Stimulated activated CD4-positive, alpha-beta T cell treated with anti-CD3 and anti-CD28 coated beads, Interleukin-15, amount 100 ng/mL, for 1 hour (primary cell): Measurements from ENCODE around the gene ZFHX3.

Source experiments
- DNase-seq, 2 donors: peaks; one replicate each; pipeline ENCODE4 v3.0.0-alpha.2; 2020; ENCODE audit warnings: low read depth in 1 of 2, low spot score in 1 of 2

The ZFHX3 gene

GRCh38 chr16:72854267-72854959, 193.5 kb downstream of the ZFHX3 start:
- no peak for DNase-seq

GRCh38 chr16:72853575-72854266, 194.2 kb downstream of the ZFHX3 start:
- no peak for DNase-seq

GRCh38 chr16:72852421-72852820, 195.5 kb downstream of the ZFHX3 start:
- DNase-seq, result no peak

GRCh38 chr16:72850853-72851252, 197.1 kb downstream of the ZFHX3 start:
- no peak for DNase-seq

- no peak for DNase-seq
These were observed 197.9 kb downstream of the ZFHX3 start for GRCh38 chr16:72850021-72850420.

- no peak for DNase-seq
These were observed 198.9 kb downstream of the ZFHX3 start for GRCh38 chr16:72848759-72849664.

GRCh38 chr16:72848028-72848400, 199.9 kb downstream of the ZFHX3 start:
- no peak for DNase-seq

GRCh38 chr16:72847187-72848027, 200.5 kb downstream of the ZFHX3 start:
- DNase-seq, result no peak

GRCh38 chr16:72846594-72846993, 201.3 kb downstream of the ZFHX3 start:
- DNase-seq, result no peak

- no peak for DNase-seq
These were observed 202.5 kb downstream of the ZFHX3 start for GRCh38 chr16:72845322-72846020.

- DNase-seq, result no peak
These were observed 203.6 kb downstream of the ZFHX3 start for GRCh38 chr16:72844225-72844920.

GRCh38 chr16:72841506-72841905, 206.4 kb downstream of the ZFHX3 start:
- no peak for DNase-seq

- DNase-seq, result no peak
These were observed 207.1 kb downstream of the ZFHX3 start for GRCh38 chr16:72840631-72841381.

- DNase-seq, result no peak
These were observed 209.0 kb downstream of the ZFHX3 start for GRCh38 chr16:72838951-72839350.

GRCh38 chr16:72838586-72838910, 209.4 kb downstream of the ZFHX3 start:
- DNase-seq, result no peak

GRCh38 chr16:72837846-72838585, 209.9 kb downstream of the ZFHX3 start:
- DNase-seq, result no peak

- DNase-seq, result no peak
These were observed 210.9 kb downstream of the ZFHX3 start for GRCh38 chr16:72836985-72837384.

GRCh38 chr16:72836181-72836580, 211.7 kb downstream of the ZFHX3 start:
- DNase-seq, result no peak
